Measurements from ENCODE around the gene RALGPS1.

Gene RALGPS1

GRCh38 chr9:127256324-127256723, 341.7 kb downstream of the RALGPS1 start:
- no peak for DNase-seq (ENCODE audit: low read depth)

- DNase-seq (ENCODE audit: low read depth) = no peak
Measured at GRCh38 chr9:127258606-127259471, 344.3 kb downstream of the RALGPS1 start.

- DNase-seq (ENCODE audit: low read depth) = no peak
Measured at GRCh38 chr9:127262602-127263001, 348.0 kb downstream of the RALGPS1 start.

- no peak for DNase-seq (ENCODE audit: low read depth)
Measured at GRCh38 chr9:127263237-127263636, 348.7 kb downstream of the RALGPS1 start.

- DNase-seq (ENCODE audit: low read depth) = no peak
Measured at GRCh38 chr9:127263664-127264063, 349.1 kb downstream of the RALGPS1 start.

- no peak for DNase-seq (ENCODE audit: low read depth)
Measured at GRCh38 chr9:127264462-127265219, 350.1 kb downstream of the RALGPS1 start, which contains the start of gene GARNL3. GARNL3 (plus strand) TSS chr9:127264774; CDS start chr9:127264878, 104 bp downstream.

- DNase-seq (ENCODE audit: low read depth) = no peak
Measured at GRCh38 chr9:127267793-127268525, 353.4 kb downstream of the RALGPS1 start.

GRCh38 chr9:127269449-127269848, 354.9 kb downstream of the RALGPS1 start:
- no peak for DNase-seq (ENCODE audit: low read depth)

All from stromal cell of bone marrow (primary cell).